SK-N-SH treated with all-trans-retinoic acid at 6 μM for 48 hours (cell line): ENCODE measurements around the gene PIGX.

Experiments
- ATAC-seq: fragments of 200-7000 bp; cut with Tn5 transposase; 3 replicates; pipeline ENCODE4 v1.9.1; 2020; ENCODE audit warnings: mild to moderate bottlenecking, moderate library complexity
- ARNTL ChIP-seq: fragments of 450-650 bp; formaldehyde crosslinking; IDR thresholded peaks from 2 replicates; pipeline ENCODE4 v1.5.0; 2020; ENCODE audit warnings: low read depth, mild to moderate bottlenecking, moderate library complexity, borderline replicate concordance
- BACH2 ChIP-seq: fragments of 250-450 bp; sonication (Bioruptor Pico); IDR thresholded peaks from 2 replicates; pipeline ENCODE4 v1.9.0; 2021; ENCODE audit warnings: mild to moderate bottlenecking, borderline replicate concordance
- CREB5 ChIP-seq: fragments of 250-450 bp; sonication (Bioruptor Pico); IDR thresholded peaks from 2 replicates; pipeline ENCODE4 v1.5.1; 2020; ENCODE audit warnings: low read depth, mild to moderate bottlenecking, moderate library complexity
- CSDC2 ChIP-seq: fragments of 250-450 bp; sonication (Bioruptor Pico); IDR thresholded peaks from 2 replicates; pipeline ENCODE4 v1.5.0; 2020; ENCODE audit warnings: mild to moderate bottlenecking, moderate library complexity
- CSRNP3 ChIP-seq: fragments of 250-450 bp; sonication (Bioruptor Pico); IDR thresholded peaks from 2 replicates; pipeline ENCODE4 v1.5.1; 2021; ENCODE audit warnings: mild to moderate bottlenecking, moderate library complexity
- GLIS3 ChIP-seq: fragments of 250-450 bp; sonication (Bioruptor Pico); IDR thresholded peaks from 2 replicates; pipeline ENCODE4 v1.5.0; 2020; ENCODE audit warnings: mild to moderate bottlenecking, moderate library complexity
- ISL1 ChIP-seq: fragments of 250-450 bp; sonication (Bioruptor Pico); IDR thresholded peaks from 2 replicates; pipeline ENCODE4 v2.1.2; 2022; ENCODE audit warnings: mild to moderate bottlenecking, moderate library complexity
- OSR1 ChIP-seq: fragments of 250-450 bp; sonication (Bioruptor Pico); IDR thresholded peaks from 2 replicates; pipeline ENCODE4 v1.8.0; 2022; ENCODE audit warnings: moderate library complexity, mild to moderate bottlenecking, inconsistent platforms
- PATZ1 ChIP-seq: fragments of 250-450 bp; sonication (Bioruptor Pico); IDR thresholded peaks from 2 replicates; pipeline ENCODE4 v1.8.0; 2020; ENCODE audit warnings: mild to moderate bottlenecking, moderate library complexity, borderline replicate concordance
- POU6F1 ChIP-seq: fragments of 250-450 bp; sonication (Bioruptor Pico); IDR thresholded peaks from 2 replicates; pipeline ENCODE4 v1.8.0; 2021; ENCODE audit warnings: low read depth, mild to moderate bottlenecking, moderate library complexity, borderline replicate concordance
- PPARA ChIP-seq: fragments of 250-450 bp; sonication (Bioruptor Pico); IDR thresholded peaks from 2 replicates; pipeline ENCODE4 v1.5.0; 2020; ENCODE audit warnings: mild to moderate bottlenecking, borderline replicate concordance
- RARB ChIP-seq: fragments of 250-450 bp; sonication (Bioruptor Pico); IDR thresholded peaks from 2 replicates; pipeline ENCODE4 v1.8.0; 2021; ENCODE audit warnings: mild to moderate bottlenecking, moderate library complexity
- SNAI2 ChIP-seq: fragments of 250-450 bp; sonication (Bioruptor Pico); IDR thresholded peaks from 2 replicates; pipeline ENCODE4 v1.5.0; 2020; ENCODE audit warnings: mild to moderate bottlenecking, moderate library complexity
- TCF4 ChIP-seq: fragments of 250-450 bp; sonication (Bioruptor Pico); IDR thresholded peaks from 2 replicates; pipeline ENCODE4 v1.8.0; 2021; ENCODE audit warnings: mild to moderate bottlenecking, moderate library complexity, borderline replicate concordance
- TOX ChIP-seq: fragments of 250-450 bp; sonication (Bioruptor Pico); IDR thresholded peaks from 2 replicates; pipeline ENCODE4 v1.8.0; 2021; ENCODE audit warnings: mild to moderate bottlenecking, moderate library complexity, borderline replicate concordance
- TSHZ2 ChIP-seq: fragments of 250-450 bp; sonication (Bioruptor Pico); IDR thresholded peaks from 2 replicates; pipeline ENCODE4 v1.5.0; 2020; ENCODE audit warnings: mild to moderate bottlenecking, moderate library complexity
- ZC3H10 ChIP-seq: fragments of 250-450 bp; sonication (Bioruptor Pico); IDR thresholded peaks from 2 replicates; pipeline ENCODE4 v1.5.1; 2021; ENCODE audit warnings: mild to moderate bottlenecking, moderate library complexity
- ZFP3 ChIP-seq: fragments of 250-450 bp; sonication (Bioruptor Pico); IDR thresholded peaks from 2 replicates; pipeline ENCODE4 v1.5.0; 2020; ENCODE audit warnings: mild to moderate bottlenecking, moderate library complexity
- ZFP30 ChIP-seq: fragments of 450-650 bp; formaldehyde crosslinking; IDR thresholded peaks from 2 replicates; pipeline ENCODE4 v1.5.0; 2022; ENCODE audit warnings: mild to moderate bottlenecking, moderate library complexity
- ZNF565 ChIP-seq: fragments of 450-650 bp; formaldehyde crosslinking; conservative IDR thresholded peaks from 2 replicates; pipeline ENCODE4 v1.5.0; 2020; ENCODE audit warnings: low read depth, mild to moderate bottlenecking, moderate library complexity
- ZNF70 ChIP-seq: fragments of 450-650 bp; formaldehyde crosslinking; IDR thresholded peaks from 2 replicates; pipeline ENCODE4 v1.5.0; 2020; ENCODE audit warnings: mild to moderate bottlenecking, moderate library complexity
- ZNF8 ChIP-seq: fragments of 450-650 bp; formaldehyde crosslinking; IDR thresholded peaks from 2 replicates; pipeline ENCODE4 v1.5.0; 2020; ENCODE audit warnings: mild to moderate bottlenecking, moderate library complexity

The PIGX gene

GRCh38 chr3:196749125-196749524 is 36.9 kb downstream of the PIGX start:
- TF ChIP-seq RARB (CRISPR knock-in tag), result no peak
- no peak for TF ChIP-seq SNAI2
- TF ChIP-seq GLIS3 (CRISPR knock-in tag), result no peak
- no peak for TF ChIP-seq ZNF565 (CRISPR knock-in tag)
- no peak for TF ChIP-seq TCF4 (CRISPR knock-in tag)
- TF ChIP-seq TOX, result no peak
- TF ChIP-seq POU6F1 (CRISPR knock-in tag), result no peak
- no peak for TF ChIP-seq ARNTL (CRISPR knock-in tag)

GRCh38 chr3:196753201-196753600 is 41.0 kb downstream of the PIGX start:
- TF ChIP-seq CREB5 (CRISPR knock-in tag) (no peak), GLIS3 (CRISPR knock-in tag) (no peak), TOX (no peak), RARB (CRISPR knock-in tag) (no peak), ZC3H10 (CRISPR knock-in tag) (no peak), TSHZ2 (CRISPR knock-in tag) (no peak), ISL1 (CRISPR knock-in tag) (no peak), ZFP30 (no peak), CSDC2 (no peak), POU6F1 (CRISPR knock-in tag) (no peak), TCF4 (CRISPR knock-in tag) (no peak), ZNF565 (CRISPR knock-in tag) (no peak), PPARA (CRISPR knock-in tag) (no peak), ZFP3 (CRISPR knock-in tag) (no peak), ZNF8 (CRISPR knock-in tag) (no peak), SNAI2 (no peak), ARNTL (CRISPR knock-in tag) (no peak), ZNF70 (CRISPR knock-in tag) (no peak), CSRNP3 (CRISPR knock-in tag) (no peak)
- no peak for ATAC-seq

More at GRCh38 chr3:196749125-196749524, 36.9 kb downstream of the PIGX start:
- no peak for ATAC-seq

- no peak for ATAC-seq
- TF ChIP-seq ZFP3 (CRISPR knock-in tag) (no peak), BACH2 (no peak), ARNTL (CRISPR knock-in tag) (no peak), OSR1 (CRISPR knock-in tag) (no peak), ZNF565 (CRISPR knock-in tag) (no peak), ZC3H10 (CRISPR knock-in tag) (no peak), SNAI2 (no peak), PATZ1 (no peak), CREB5 (CRISPR knock-in tag) (no peak), ZNF8 (CRISPR knock-in tag) (no peak), ISL1 (CRISPR knock-in tag) (no peak), ZNF70 (CRISPR knock-in tag) (no peak), PPARA (CRISPR knock-in tag) (no peak)
These were observed 42.2 kb downstream of the PIGX start for GRCh38 chr3:196754091-196754981.
